Central memory CD8-positive, alpha-beta T cell (primary cell): Measurements from ENCODE around the gene ARPC4.

ENCODE experiments used
- ATAC-seq: fragments of 150-1000 bp; cut with Tn5 transposase; replicated peaks from 2 replicates; pipeline ENCODE4 v1.10.0; 2022; ENCODE audit warnings: mild to moderate bottlenecking, moderate FRiP score, moderate number of reproducible peaks; ENCODE audit not compliant: poor library complexity, severe bottlenecking; ENCODE audit errors: extremely low read depth
- DNase-seq, 2 donors: peaks; one replicate each; pipeline ENCODE4 v3.0.0; 2021; ENCODE audit warnings: low spot score in 2 of 2
- H3K27ac Mint-ChIP-seq: one replicate; pipeline ENCODE4 v1.8.0; 2022; ENCODE audit warnings: low read depth, mild to moderate bottlenecking, moderate library complexity, mixed read lengths
- H3K27me3 Mint-ChIP-seq: one replicate; pipeline ENCODE4 v1.8.0; 2022; ENCODE audit warnings: mixed read lengths
- H3K36me3 Mint-ChIP-seq: one replicate; pipeline ENCODE4 v1.8.0; 2022; ENCODE audit warnings: mild to moderate bottlenecking, moderate library complexity, mixed read lengths; ENCODE audit not compliant: insufficient read depth
- H3K4me1 Mint-ChIP-seq: one replicate; pipeline ENCODE4 v1.8.0; 2022; ENCODE audit warnings: mixed read lengths
- H3K4me3 Mint-ChIP-seq: one replicate; pipeline ENCODE4 v1.8.0; 2022; ENCODE audit warnings: mild to moderate bottlenecking, moderate library complexity, mixed read lengths
- H3K9me3 Mint-ChIP-seq: one replicate; pipeline ENCODE4 v1.8.0; 2022; ENCODE audit warnings: mixed read lengths

The ARPC4 gene

DNA sequence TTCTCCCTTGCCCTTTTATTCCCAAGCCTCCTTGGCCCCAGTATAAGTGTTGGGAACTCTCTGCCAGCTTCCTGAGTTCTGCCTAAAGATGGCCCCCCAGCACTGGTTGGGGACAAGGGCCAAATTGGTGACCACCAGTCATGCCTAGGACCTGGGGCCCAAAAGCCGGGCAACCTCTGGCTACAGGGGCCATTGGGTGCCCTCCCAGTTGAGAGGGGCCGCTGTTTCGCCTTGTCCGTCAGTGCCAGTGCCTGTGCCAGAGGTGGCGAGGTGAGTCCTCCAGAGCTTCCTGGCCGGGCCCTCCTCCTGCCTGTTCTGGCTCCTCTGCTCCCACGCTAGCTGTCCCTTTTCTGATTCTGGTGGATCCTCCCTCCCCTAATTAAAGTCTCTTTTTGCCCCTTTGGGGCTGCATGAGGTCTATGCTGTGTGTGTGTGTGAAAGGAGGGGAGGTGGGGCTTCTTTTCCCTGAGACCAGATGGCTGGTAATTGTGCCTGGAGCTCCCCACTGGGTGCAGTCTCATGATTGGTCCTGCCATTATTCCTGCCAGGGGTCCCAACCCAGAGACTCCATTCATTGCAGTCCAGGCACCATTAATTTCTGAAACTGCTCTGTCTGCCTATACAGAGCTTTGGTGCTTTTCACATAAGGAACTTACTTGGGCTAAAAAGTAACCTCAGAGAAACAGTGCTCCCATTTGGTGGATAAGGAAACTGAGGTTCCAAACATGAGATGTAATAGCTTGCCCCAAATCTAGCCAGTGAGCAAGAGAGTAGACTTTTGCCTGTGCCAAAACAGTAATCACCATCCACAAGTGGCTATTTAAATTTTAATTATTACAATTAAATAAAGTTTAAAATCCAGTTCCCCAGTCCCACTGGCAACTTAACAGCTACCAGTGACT lies 14.1 kb downstream of the ARPC4 start:
- no peaks in the 10 kb centered on the region for H3K9me3 Mint-ChIP-seq
- H3K27ac Mint-ChIP-seq, result peak overlapping the region; percentile 19
- DNase-seq (no peak), ATAC-seq (no peak)
- peaks cover 50% of the 10 kb centered on the region for H3K36me3 Mint-ChIP-seq
- H3K4me1 Mint-ChIP-seq, result peaks cover 57% of the 10 kb centered on the region
- H3K4me3 Mint-ChIP-seq, result no peak overlapping the region
- H3K27me3 Mint-ChIP-seq, result no peaks in the 10 kb centered on the region

DNA sequence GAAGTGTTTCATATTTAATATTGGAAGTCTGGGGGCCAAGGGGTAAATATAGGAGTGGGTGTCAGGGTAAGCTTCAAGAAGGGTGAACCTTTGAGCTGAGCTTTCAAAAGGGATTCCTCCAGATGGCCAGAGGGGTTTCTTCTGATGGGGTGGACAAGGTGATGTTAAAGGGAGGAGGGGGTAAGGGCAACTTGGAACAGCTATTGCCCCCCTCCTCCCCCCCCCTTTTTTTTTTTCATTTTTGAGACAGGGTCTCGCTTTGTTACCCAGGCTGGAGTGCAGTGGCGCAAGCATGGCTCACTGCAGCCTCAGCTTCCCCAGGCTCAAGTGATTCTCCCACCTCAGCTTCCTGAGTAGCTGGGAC lies 15.1 kb downstream of the ARPC4 start:
- Mint-ChIP-seq H3K4me1 (peaks cover 56% of the 10 kb centered on the region), H3K36me3 (peaks cover 43% of the 10 kb centered on the region), H3K9me3 (no peaks in the 10 kb centered on the region), H3K27ac (peak overlapping the region; percentile 98), H3K27me3 (no peaks in the 10 kb centered on the region), H3K4me3 (peak overlapping the region; percentile 73)
- ATAC-seq (no peak), DNase-seq (no peak)

DNA sequence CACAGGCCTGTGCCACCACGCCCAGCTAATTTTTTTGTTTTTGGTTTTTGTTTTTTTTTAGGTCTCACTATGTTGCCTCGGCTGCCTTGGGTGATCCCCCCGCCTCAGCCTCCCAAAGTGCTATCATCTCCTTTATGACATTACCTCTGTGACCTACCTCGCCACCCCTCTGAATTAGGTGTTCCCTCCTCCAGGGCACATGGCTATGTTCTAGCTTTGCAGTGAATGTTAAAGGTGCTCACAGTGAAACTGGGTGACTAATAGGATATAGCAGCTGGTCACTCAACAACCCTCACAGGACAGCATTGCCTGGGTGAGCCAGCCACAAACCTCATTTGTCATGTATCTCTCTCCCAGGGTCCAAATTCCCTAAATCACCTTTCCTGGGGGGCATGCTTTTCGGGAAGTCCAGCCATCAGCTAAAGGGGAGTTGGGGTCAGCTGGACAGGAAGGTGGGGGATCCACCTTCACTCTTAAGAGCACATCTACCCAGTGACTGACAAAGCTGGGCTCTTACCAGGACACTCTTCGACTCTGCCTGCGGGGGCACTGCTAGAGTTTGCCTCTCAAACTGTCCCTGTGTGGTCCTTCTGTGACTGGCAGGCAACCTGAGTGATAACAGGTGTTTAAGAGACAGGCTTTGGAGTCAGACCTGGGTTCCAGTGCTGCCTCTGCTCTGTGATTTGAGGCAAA lies 15.6 kb downstream of the ARPC4 start:
- Mint-ChIP-seq H3K4me1 (peaks cover 51% of the 10 kb centered on the region), H3K36me3 (peaks cover 40% of the 10 kb centered on the region), H3K4me3 (peak overlapping the region; percentile 73), H3K27me3 (no peaks in the 10 kb centered on the region), H3K9me3 (no peaks in the 10 kb centered on the region), H3K27ac (peak overlapping the region; percentile 98)
- ATAC-seq (peak; percentile 76), DNase-seq (peak in 1 of 2 donors; percentile 28)

DNA sequence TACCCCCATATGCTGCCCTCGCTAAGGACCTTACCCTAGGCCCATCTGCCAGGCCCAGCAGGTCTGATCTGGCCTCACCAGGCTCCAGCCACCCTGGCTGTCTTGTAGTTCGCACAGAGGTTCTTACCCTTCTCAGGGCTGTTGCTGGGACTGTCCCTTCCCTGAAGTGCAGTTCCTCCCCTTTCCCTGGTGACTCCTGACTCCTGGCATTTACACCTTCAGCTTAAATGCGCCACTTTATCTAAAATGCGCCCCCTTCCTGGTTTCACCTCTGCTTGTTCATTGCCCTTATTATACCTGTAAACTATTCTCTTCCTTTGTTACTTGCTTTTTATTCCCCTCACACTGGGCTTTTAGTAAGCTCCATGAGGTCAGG lies 16.3 kb downstream of the ARPC4 start:
- peaks cover 43% of the 10 kb centered on the region for H3K4me1 Mint-ChIP-seq
- no peaks in the 10 kb centered on the region for H3K9me3 Mint-ChIP-seq
- H3K27me3 Mint-ChIP-seq, result no peaks in the 10 kb centered on the region
- no peak for DNase-seq
- ATAC-seq, result no peak
- peak overlapping the region; percentile 73 for H3K4me3 Mint-ChIP-seq
- H3K36me3 Mint-ChIP-seq, result peaks cover 33% of the 10 kb centered on the region
- peak overlapping the region; percentile 98 for H3K27ac Mint-ChIP-seq

DNA sequence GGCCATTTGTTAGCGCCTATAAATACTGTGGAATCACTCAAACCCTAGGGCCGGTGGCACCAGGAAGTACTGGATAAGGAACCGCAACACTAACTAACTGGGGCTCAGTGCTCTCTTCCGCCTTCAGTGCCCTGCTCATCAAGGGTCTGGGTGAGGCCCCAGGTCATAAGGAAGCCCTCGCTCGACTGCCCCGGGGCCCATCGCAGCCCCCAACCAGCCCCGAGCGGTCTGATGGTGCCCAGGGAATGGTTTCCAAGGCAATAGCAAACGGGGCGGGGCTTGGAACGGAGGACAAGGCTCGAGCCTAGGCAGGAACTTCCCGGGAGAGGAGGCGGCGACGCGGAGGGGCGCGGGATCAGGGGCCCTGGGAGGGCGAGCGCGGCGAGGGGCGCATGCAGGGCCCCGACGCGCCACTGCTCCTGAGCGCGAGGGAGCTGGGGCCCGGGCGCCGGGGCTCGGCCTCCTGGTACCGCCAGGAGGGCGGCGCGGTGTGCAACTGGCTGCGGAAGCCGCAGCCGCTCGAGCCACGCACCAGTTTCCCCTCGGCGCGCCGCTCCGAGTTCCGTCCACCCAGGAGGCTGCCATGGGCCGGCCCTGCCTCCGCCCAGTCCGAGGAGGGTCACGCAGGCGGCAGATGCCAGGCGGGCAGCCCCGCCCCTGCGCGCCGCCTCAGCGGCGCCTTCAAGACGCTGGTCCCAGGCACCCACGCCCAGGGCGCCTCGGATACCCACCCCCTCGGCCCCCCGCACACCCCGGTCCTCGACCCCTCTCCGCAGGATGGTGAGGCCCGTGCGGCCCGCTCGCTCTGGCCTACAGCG lies 16.9 kb downstream of the ARPC4 start, which contains the start of gene TTLL3:
Gene TTLL3 (plus strand): TSS at position 648 of the 818 bp plus-strand sequence. CDS start 400 bp downstream, outside the sequence.
- H3K4me3 Mint-ChIP-seq, result peak within 1 kb of the TSS; percentile 73
- peak within 1 kb of the TSS; percentile 98 for H3K27ac Mint-ChIP-seq
- ATAC-seq (peak; percentile 64), DNase-seq (peak; percentile 18 to 22)
- H3K27me3 Mint-ChIP-seq, result no peaks in the 10 kb centered on the region
- peaks cover 38% of the 10 kb centered on the region for H3K4me1 Mint-ChIP-seq
- no peaks in the 10 kb centered on the region for H3K9me3 Mint-ChIP-seq
- H3K36me3 Mint-ChIP-seq, result peaks cover 32% of the 10 kb centered on the region

DNA sequence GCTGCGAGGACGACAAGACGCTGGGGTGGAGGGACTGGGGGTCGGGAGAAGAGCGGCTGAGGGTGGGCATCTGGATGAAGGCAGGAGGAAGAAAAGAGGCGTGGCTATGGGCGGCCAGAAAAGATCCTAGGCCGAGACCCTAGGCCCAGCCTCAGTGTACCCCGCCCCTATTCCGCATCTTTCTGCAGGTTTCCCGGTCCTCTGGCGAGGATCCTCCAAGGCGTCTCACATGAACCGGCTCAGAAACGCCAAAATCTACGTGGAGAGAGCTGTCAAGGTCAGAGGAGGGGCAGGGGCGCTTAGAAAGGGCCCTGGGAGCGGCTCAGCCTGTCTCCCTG lies 17.5 kb downstream of the ARPC4 start:
- H3K27me3 Mint-ChIP-seq, result no peaks in the 10 kb centered on the region
- peak overlapping the region; percentile 73 for H3K4me3 Mint-ChIP-seq
- H3K4me1 Mint-ChIP-seq, result peaks cover 38% of the 10 kb centered on the region
- no peak for DNase-seq
- H3K36me3 Mint-ChIP-seq, result peaks cover 28% of the 10 kb centered on the region
- peak overlapping the region; percentile 93 for H3K27ac Mint-ChIP-seq
- no peaks in the 10 kb centered on the region for H3K9me3 Mint-ChIP-seq
- no peak for ATAC-seq

DNA sequence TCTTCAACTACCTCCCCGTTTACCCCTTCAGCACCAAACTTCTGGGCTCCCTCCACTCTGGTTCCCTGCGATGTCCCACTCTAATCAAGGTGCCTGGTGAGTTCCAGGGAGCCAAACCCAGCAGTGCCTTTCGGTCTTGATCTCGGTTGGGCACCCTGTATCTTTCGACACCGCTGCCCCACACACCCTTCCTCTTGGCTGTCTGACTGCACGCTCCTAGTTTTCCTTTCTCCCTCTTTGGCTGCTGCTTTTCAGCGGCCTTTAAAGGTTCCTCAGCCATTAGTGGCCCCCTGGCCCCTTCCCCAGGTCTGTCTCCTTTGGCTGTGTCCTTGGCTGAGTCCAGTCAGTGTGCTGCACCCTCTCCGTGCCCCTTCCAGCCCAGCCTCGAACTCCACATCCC lies 18.0 kb downstream of the ARPC4 start:
- H3K4me1 Mint-ChIP-seq, result peaks cover 38% of the 10 kb centered on the region
- peak overlapping the region; percentile 93 for H3K27ac Mint-ChIP-seq
- H3K27me3 Mint-ChIP-seq, result no peaks in the 10 kb centered on the region
- DNase-seq (no peak), ATAC-seq (no peak)
- peak overlapping the region; percentile 73 for H3K4me3 Mint-ChIP-seq
- no peaks in the 10 kb centered on the region for H3K9me3 Mint-ChIP-seq
- peaks cover 24% of the 10 kb centered on the region for H3K36me3 Mint-ChIP-seq

DNA sequence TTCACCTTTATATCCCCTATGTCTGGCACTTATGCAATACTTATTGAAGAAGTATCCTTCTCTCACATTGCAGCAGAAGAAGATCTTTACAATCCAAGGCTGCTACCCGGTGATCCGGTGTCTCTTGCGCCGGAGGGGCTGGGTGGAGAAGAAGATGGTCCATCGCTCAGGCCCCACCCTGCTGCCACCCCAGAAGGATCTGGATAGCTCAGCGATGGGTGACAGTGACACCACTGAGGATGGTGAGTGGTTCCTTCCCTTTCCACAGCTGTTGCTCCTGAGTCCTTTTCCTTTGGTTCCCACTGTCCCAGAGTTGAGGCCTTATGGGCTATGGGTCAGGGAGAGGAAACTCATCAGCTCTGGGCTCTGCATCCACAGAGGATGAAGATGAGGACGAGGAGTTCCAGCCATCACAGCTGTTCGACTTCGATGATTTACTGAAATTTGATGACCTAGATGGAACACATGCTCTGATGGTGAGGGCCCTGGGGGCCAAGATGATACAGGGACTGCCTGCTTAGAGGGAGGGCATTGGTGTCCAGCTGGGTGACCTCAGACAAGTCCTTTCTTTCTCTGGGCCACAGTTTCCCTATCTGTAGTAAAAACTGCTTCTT lies 20.1 kb downstream of the ARPC4 start:
- no peak for DNase-seq

DNA sequence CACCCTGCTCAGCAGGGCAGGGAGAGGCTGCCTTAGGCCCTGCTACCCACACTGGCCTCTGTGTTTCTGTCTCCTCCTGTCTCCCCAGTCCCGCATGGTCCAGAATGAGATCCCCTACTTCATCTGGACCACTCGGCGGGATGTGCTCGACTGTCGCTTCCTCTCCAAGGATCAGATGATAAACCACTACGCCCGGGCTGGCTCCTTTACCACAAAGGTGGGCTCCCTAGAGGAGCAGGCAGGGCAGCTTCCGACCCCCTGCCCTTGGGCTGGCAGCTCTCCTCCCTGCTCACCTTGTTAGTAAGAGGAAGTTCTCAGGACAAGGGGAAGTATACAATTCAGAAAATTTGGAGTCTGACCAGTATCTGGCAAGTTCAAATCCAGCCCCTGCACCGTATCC lies 23.1 kb downstream of the ARPC4 start:
- Mint-ChIP-seq H3K4me1 (peaks cover 10% of the 10 kb centered on the region), H3K27me3 (no peaks in the 10 kb centered on the region), H3K9me3 (no peaks in the 10 kb centered on the region), H3K36me3 (peaks cover 9% of the 10 kb centered on the region), H3K27ac (no peak overlapping the region), H3K4me3 (no peak overlapping the region)
- ATAC-seq, result no peak
- DNase-seq, result no peak

More for the DNA sequence above, 20.1 kb downstream of the ARPC4 start:
- Mint-ChIP-seq H3K9me3 (no peaks in the 10 kb centered on the region), H3K4me3 (no peak overlapping the region), H3K27me3 (no peaks in the 10 kb centered on the region), H3K27ac (peak overlapping the region; percentile 6), H3K36me3 (peaks cover 15% of the 10 kb centered on the region), H3K4me1 (peaks cover 33% of the 10 kb centered on the region)
- ATAC-seq, result no peak

DNA sequence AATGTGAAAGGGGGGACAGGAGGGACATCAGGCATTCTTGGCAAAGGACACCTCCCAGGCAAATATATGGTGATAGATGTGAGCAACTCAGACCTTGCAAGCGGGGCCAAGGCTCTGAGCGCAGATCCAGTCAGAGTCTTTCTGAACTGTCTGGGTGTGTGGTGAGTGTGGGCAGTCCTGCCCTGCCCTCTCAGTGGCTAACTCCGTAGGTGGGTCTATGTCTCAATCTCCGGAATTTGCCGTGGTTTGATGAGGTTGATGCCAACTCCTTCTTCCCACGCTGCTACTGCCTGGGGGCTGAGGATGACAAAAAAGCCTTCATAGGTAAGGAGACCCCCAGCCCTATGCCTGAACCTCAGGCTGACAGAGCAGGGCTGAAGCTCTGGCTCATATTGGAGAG lies 24.6 kb downstream of the ARPC4 start:
- no peak for DNase-seq
- H3K27ac Mint-ChIP-seq, result no peak overlapping the region
- no peak for ATAC-seq
- H3K36me3 Mint-ChIP-seq, result peaks cover 13% of the 10 kb centered on the region
- no peaks in the 10 kb centered on the region for H3K9me3 Mint-ChIP-seq
- H3K27me3 Mint-ChIP-seq, result no peaks in the 10 kb centered on the region
- no peaks in the 10 kb centered on the region for H3K4me1 Mint-ChIP-seq
- no peak overlapping the region for H3K4me3 Mint-ChIP-seq

DNA sequence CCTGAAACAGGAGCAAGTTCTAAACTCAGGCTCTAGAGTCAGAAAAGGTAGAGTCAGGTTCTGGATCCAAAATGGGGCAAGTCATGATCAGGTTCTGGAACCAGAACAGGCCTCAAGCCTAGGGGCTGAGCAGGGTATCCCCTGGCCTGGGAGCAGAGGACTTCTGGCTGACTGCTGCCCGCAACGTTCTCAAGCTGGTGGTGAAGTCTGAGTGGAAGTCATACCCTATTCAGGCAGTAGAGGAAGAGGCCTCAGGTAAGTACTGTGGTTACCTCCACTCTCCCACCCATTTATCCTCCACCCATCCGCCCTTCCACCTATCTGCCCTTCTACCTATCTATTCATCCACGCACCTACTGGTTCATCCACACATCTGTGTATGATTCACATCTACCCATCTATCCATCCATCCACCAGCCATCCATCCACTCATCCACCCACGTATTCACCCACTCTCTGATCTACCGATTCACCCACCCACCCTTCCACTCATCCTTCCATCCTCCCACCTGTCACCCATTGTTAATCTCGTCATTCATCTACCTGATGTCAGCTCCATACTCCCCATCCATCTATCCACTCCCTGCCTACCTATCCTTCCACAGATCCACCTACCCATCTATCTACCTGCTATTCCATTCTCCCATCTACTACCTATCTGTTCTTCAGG lies 25.9 kb downstream of the ARPC4 start:
- ATAC-seq, result no peak
- H3K27me3 Mint-ChIP-seq, result no peaks in the 10 kb centered on the region
- DNase-seq, result no peak
- no peak overlapping the region for H3K27ac Mint-ChIP-seq
- H3K36me3 Mint-ChIP-seq, result peaks cover 8% of the 10 kb centered on the region
- no peaks in the 10 kb centered on the region for H3K9me3 Mint-ChIP-seq
- H3K4me3 Mint-ChIP-seq, result no peak overlapping the region
- H3K4me1 Mint-ChIP-seq, result no peaks in the 10 kb centered on the region

DNA sequence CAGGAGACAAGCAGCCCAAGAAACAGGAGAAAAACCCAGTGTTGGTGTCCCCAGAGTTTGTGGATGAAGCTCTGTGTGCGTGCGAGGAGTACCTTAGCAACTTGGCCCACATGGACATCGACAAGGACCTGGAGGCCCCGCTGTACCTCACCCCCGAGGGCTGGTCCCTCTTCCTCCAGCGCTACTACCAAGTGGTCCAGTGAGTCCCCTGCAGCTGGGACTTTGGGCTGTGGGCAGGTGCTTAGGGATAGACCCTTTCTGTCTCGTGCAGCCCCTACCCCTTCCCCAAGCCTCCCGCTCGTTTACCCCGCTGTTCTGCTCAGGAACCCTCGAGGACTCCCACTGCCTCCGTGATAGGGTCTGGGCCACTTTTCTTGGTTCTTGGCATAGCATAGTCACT lies 27.7 kb downstream of the ARPC4 start:
- Mint-ChIP-seq H3K9me3 (no peaks in the 10 kb centered on the region), H3K27me3 (no peaks in the 10 kb centered on the region), H3K27ac (no peak overlapping the region), H3K4me3 (no peak overlapping the region), H3K4me1 (no peaks in the 10 kb centered on the region), H3K36me3 (peaks cover 5% of the 10 kb centered on the region)
- DNase-seq (no peak), ATAC-seq (no peak)
